ENCODE measurements around the gene TMEM61.

TMEM61 gene

DNA sequence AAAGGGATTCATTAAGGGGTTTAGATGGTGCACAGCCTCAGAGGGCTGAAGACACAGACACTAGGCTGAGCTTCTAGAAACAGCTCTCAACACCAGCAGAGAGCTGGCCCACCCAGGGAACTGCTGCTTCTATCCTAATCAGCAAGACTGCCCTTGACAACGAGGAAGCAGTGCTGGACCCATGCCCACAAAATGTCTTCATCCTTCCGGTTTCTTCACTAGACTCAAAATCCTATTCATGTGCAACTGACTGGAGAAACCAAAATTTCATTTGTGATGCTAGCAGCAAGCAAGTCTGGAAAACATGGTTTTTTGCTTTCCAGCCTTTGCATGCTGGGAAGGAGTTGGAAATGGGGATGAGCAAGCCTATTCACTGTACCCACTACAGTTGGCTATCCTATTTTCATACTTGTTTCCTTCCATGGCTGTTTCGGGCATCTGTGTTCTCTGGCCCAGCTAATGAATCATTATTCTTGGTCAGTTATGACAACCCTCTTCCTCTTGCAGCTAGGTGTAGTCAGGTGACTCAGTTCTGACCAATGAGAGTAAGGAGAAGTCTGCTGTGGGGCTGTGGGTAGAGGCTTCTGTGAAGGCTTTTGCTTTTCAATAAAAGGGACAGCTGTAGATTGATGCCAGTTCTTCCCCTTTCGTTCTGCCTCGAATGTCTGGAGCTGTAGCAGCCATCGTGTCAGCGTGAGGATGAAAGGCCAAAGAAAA lies 14.6 kb upstream of the TMEM61 start:
- intact Hi-C loops (cut with DNase I; ENCODE audit: low total_unique reads), result no loop called here
- Histone ChIP-seq H3K36me3 (no peaks in the 10 kb centered on the region), H3K4me3 (no peak overlapping the region), H3K27me3 (no peaks in the 10 kb centered on the region), H3K27ac (no peak overlapping the region), H3K9me3 (no peaks in the 10 kb centered on the region), H3K4me1 (no peaks in the 10 kb centered on the region)
- TF ChIP-seq, protein P1, sequence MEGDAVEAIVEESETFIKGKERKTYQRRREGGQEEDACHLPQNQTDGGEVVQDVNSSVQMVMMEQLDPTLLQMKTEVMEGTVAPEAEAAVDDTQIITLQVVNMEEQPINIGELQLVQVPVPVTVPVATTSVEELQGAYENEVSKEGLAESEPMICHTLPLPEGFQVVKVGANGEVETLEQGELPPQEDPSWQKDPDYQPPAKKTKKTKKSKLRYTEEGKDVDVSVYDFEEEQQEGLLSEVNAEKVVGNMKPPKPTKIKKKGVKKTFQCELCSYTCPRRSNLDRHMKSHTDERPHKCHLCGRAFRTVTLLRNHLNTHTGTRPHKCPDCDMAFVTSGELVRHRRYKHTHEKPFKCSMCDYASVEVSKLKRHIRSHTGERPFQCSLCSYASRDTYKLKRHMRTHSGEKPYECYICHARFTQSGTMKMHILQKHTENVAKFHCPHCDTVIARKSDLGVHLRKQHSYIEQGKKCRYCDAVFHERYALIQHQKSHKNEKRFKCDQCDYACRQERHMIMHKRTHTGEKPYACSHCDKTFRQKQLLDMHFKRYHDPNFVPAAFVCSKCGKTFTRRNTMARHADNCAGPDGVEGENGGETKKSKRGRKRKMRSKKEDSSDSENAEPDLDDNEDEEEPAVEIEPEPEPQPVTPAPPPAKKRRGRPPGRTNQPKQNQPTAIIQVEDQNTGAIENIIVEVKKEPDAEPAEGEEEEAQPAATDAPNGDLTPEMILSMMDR (IDR thresholded peaks at IDR 0.05), result no peak
- peak; percentile 80 to 83 for DNase-seq

DNA sequence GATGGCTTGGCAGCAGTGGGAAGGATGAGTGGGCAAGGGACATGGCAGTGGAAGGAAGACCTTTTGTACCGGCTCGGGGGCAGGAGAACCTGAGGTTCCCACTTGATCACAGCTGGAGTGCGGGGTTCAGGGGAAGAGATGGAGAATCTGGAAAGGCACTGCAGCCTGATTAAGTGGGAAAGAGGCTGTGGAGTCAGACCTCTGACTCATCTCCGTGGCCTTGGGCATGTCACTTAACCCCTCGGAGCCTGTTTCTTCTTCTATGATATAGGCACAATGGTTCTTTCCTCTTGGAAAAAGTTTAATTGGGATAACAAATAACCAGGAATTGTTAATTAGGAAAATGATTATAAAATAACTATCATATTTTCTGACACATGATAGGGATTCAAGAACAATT lies 13.1 kb upstream of the TMEM61 start:
- no peak overlapping the region for H3K4me3 ChIP-seq
- TF ChIP-seq, protein P1 (IDR thresholded peaks at IDR 0.05), result no peak
- H3K36me3 ChIP-seq, result no peaks in the 10 kb centered on the region
- DNase-seq, result no peak
- H3K4me1 ChIP-seq, result peaks cover 0 to 2% (median under 1%) of the 10 kb centered on the region in 4 donors
- no peaks in the 10 kb centered on the region for H3K27me3 ChIP-seq
- intact Hi-C loops (cut with DNase I; ENCODE audit: low total_unique reads), result no loop called here
- H3K27ac ChIP-seq, result no peak overlapping the region
- H3K9me3 ChIP-seq, result no peaks in the 10 kb centered on the region

DNA sequence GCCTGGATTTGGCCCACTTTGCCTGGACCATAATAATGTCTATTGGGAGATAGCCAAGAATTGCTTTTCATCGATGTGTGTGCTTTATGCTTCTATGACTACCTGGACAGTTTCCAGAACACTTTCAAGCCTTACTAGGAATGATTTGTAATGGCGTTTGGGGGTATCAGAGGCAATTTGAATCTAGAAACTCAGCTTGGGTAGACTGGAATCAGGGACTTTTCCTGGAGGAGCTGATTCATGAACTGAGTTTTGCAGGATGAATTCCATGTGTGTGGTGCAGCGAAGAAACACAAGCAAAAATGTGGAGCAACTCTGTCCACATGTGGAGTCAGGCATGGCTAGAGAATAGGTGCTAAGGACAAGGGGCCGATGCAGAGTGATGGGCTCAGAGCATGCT lies 11.9 kb upstream of the TMEM61 start:
- Histone ChIP-seq H3K36me3 (no peaks in the 10 kb centered on the region), H3K4me1 (peaks cover 0 to 14% (median 10%) of the 10 kb centered on the region in 4 donors), H3K4me3 (no peak overlapping the region), H3K27me3 (no peaks in the 10 kb centered on the region), H3K9me3 (no peaks in the 10 kb centered on the region), H3K27ac (no peak overlapping the region)
- TF ChIP-seq, protein P1 (IDR thresholded peaks at IDR 0.05), result no peak
- DNase-seq, result no peak
- intact Hi-C loops (cut with DNase I; ENCODE audit: low total_unique reads), result no loop called here

DNA sequence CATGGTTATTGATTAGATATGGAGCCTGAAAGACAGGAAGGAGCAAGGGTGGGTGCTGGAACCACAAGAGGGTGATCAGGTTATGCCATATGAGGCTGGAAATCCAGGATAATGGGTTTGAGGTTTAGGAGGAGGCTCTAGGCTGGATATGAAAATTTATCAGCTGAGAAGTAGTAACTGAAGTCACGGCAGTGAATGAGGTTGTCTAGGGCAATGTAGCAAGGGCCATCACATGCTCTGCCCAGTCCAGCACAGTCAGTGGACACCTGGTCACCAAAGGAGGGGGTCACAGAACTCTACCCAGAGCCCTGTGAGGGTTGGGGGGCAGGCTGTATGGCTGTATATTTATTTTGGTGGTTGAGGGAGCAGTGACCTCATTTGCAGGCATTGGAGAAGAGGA lies 10.5 kb upstream of the TMEM61 start:
- Histone ChIP-seq H3K9me3 (no peaks in the 10 kb centered on the region), H3K27me3 (no peaks in the 10 kb centered on the region), H3K4me1 (peaks cover 0 to 20% (median 11%) of the 10 kb centered on the region in 4 donors), H3K36me3 (no peaks in the 10 kb centered on the region), H3K27ac (no peak overlapping the region), H3K4me3 (no peak overlapping the region)
- DNase-seq, result no peak
- TF ChIP-seq, protein P1 (IDR thresholded peaks at IDR 0.05), result no peak
- intact Hi-C loops (cut with DNase I; ENCODE audit: low total_unique reads), result no loop called here

DNA sequence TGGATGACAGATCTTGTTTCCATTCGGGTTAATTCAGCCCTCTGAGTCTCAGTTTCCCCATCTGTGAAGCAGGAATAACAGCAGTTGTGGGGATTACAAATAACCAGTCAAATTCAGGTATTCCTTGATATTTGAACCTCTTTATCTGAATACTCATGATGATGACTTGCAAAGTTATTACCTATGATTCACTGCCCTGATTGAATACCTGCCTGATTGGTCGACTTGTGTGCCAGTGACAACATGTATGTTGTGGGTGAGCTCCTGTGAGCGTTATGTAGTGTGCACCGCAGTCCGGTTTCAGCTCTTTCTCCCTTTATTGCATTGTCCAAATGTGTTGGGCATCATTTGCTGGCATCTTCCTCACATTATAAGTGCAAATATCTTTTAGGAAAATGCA lies 9.5 kb upstream of the TMEM61 start:
- Histone ChIP-seq H3K4me3 (no peak overlapping the region), H3K27ac (no peak overlapping the region), H3K4me1 (peaks cover 0 to 20% (median 11%) of the 10 kb centered on the region in 4 donors), H3K36me3 (no peaks in the 10 kb centered on the region), H3K27me3 (no peaks in the 10 kb centered on the region), H3K9me3 (no peaks in the 10 kb centered on the region)
- intact Hi-C loops (cut with DNase I; ENCODE audit: low total_unique reads), result no loop called here
- no peak for DNase-seq
- TF ChIP-seq, protein P1 (IDR thresholded peaks at IDR 0.05), result no peak

Data from tibial artery (tissue), 4 donors.